ENCODE results near the gene PERP. TPM values are rescaled to one million over a fixed set of nuclear protein-coding genes. Genes with fewer than 3 reads are reported as not detected.
"Not testable (repeated sequence)": the region's sequence is repeated elsewhere in the genome, so short reads cannot be mapped to it uniquely, and the experiment has no call there.

PERP gene
- 20.8 TPM in 2 replicates for total RNA-seq (2012; rRNA removed)

GRCh38 chr6:138107078-138107751 is at the start of gene PERP:
PERP (minus strand) TSS chr6:138107419; CDS start chr6:138107340, 79 bp downstream.
- peak within 1 kb of the TSS; percentile 84 for H3K9ac ChIP-seq (ENCODE audit: low read depth, low read length)
- H3K9me3 ChIP-seq (replicated peaks; ENCODE audit: low read length), result no peaks in the 10 kb centered on the region
- peak within 1 kb of the TSS; percentile 78 for H3K4me2 ChIP-seq (ENCODE audit: low read length)
- H3K27me3 ChIP-seq (ENCODE audit: control insufficient read depth, insufficient read depth, low read length), result peaks cover 13% of the 10 kb centered on the region
- H3K4me3 ChIP-seq (ENCODE audit: low read length), result peak within 1 kb of the TSS; percentile 82
- no peaks in the 10 kb centered on the region for H3K36me3 ChIP-seq (ENCODE audit: insufficient read depth, low read length)
- H3K4me1 ChIP-seq (ENCODE audit: control insufficient read depth, insufficient read depth, low read length), result peaks cover 4% of the 10 kb centered on the region

GRCh38 chr6:138155443-138155842 is 48.2 kb upstream of the PERP start:
- H3K9ac ChIP-seq (ENCODE audit: low read depth, low read length), result no peak overlapping the region
- H3K27me3 ChIP-seq (ENCODE audit: control insufficient read depth, insufficient read depth, low read length), result peaks cover 30% of the 10 kb centered on the region
- H3K4me1 ChIP-seq (ENCODE audit: control insufficient read depth, insufficient read depth, low read length), result no peaks in the 10 kb centered on the region
- H3K4me3 ChIP-seq (ENCODE audit: low read length), result no peak overlapping the region
- no peak overlapping the region for H3K4me2 ChIP-seq (ENCODE audit: low read length)
- H3K36me3 ChIP-seq (ENCODE audit: insufficient read depth, low read length), result no peaks in the 10 kb centered on the region
- H3K9me3 ChIP-seq (replicated peaks; ENCODE audit: low read length), result no peaks in the 10 kb centered on the region

DNA sequence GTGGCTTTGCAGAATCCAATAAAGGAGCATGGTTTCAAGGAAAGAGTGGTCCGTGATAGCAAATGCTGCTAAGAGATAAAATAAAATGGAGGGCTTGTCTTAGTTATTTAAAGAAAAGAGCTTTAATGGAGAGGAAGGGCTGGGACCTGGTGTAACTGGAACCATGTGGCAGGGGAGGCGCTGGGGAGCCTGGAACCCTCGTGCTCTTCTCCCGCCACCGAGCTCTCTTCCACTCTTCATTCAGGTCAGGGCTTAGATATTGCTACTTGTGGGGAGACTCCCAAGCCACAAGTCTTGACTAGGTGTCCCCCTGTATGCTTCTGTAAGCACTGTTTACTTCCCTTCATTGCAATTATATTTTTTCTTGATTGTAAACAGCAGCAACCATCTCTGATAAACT is 39.3 kb upstream of the PERP start:
- H3K9me3 ChIP-seq (replicated peaks; ENCODE audit: low read length), result no peaks in the 10 kb centered on the region

DNA sequence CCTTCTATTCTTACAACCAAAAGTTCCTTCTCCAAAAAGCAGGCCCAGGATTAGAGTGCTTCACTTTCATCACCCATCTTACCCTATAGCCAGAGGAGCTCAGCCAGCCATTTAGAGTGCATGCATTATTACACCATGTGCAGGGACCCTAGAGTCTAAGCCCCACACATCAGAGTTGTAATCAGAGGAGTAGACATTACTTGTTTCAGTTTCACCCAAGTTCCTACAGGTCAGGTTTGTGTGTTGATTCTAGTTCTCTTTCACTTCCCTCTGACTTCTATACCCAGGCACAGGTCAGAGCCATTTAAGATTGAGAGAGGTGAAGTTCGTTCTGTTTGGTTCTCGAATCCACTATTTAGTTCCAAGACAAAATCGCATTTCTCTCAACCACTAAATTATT is 38.2 kb upstream of the PERP start:
- H3K36me3 ChIP-seq (ENCODE audit: insufficient read depth, low read length), result no peaks in the 10 kb centered on the region
- no peaks in the 10 kb centered on the region for H3K4me1 ChIP-seq (ENCODE audit: control insufficient read depth, insufficient read depth, low read length)
- H3K27me3 ChIP-seq (ENCODE audit: control insufficient read depth, insufficient read depth, low read length), result peaks cover 11% of the 10 kb centered on the region
- no peak overlapping the region for H3K4me3 ChIP-seq (ENCODE audit: low read length)
- no peak overlapping the region for H3K4me2 ChIP-seq (ENCODE audit: low read length)
- H3K9ac ChIP-seq (ENCODE audit: low read depth, low read length), result no peak overlapping the region
- no peaks in the 10 kb centered on the region for H3K9me3 ChIP-seq (replicated peaks; ENCODE audit: low read length)

More for the DNA sequence above, 39.3 kb upstream of the PERP start:
- Histone ChIP-seq H3K27me3 (ENCODE audit: control insufficient read depth, insufficient read depth, low read length) (peaks cover 11% of the 10 kb centered on the region), H3K9ac (ENCODE audit: low read depth, low read length) (no peak overlapping the region), H3K4me3 (ENCODE audit: low read length) (no peak overlapping the region), H3K4me1 (ENCODE audit: control insufficient read depth, insufficient read depth, low read length) (no peaks in the 10 kb centered on the region), H3K36me3 (ENCODE audit: insufficient read depth, low read length) (no peaks in the 10 kb centered on the region), H3K4me2 (ENCODE audit: low read length) (no peak overlapping the region)

DNA sequence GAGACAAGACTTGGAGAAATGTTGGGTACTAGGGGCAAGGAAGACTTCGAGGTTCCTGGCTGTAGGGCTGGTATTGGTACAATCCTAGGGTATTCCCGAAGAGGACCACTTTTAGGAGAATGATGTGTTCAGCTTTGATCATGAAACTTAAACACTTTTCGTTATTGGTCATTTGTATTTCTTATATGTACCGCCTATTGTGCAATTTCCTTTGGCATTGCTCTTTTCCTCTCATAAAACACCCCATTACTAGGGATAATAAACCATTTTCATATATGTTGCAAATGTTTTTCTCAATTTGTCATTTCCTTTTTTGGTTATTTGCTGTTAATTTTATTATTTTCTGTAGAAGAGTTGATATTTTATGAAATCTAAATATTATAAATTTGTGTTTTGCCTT is 35.6 kb upstream of the PERP start:
- H3K9ac ChIP-seq (ENCODE audit: low read depth, low read length), result no peak overlapping the region
- no peak overlapping the region for H3K4me3 ChIP-seq (ENCODE audit: low read length)
- no peaks in the 10 kb centered on the region for H3K9me3 ChIP-seq (replicated peaks; ENCODE audit: low read length)
- no peaks in the 10 kb centered on the region for H3K36me3 ChIP-seq (ENCODE audit: insufficient read depth, low read length)
- no peaks in the 10 kb centered on the region for H3K4me1 ChIP-seq (ENCODE audit: control insufficient read depth, insufficient read depth, low read length)
- peaks cover 3% of the 10 kb centered on the region for H3K27me3 ChIP-seq (ENCODE audit: control insufficient read depth, insufficient read depth, low read length)
- H3K4me2 ChIP-seq (ENCODE audit: low read length), result no peak overlapping the region

DNA sequence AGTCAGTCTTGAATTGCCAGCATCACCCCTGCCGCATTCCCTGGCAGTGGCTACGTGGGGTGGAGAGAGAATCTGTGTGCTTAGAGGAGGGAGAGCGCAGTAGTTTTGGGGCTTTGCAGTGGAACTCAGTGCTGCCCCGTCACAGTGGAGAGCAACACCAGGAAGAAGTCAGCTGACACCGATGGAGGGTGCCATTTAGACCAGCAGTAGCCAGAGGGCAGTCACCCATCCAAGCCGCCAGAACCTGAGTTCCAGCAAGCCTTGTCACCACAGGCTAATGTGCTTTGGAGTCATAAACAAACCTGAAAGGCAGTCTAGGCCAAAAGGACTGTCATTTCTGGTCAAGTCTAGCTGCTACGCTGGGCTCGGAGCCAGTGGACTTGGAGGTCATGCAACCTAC is 22.0 kb upstream of the PERP start:
- H3K4me2 ChIP-seq (ENCODE audit: low read length), result no peak overlapping the region
- no peaks in the 10 kb centered on the region for H3K36me3 ChIP-seq (ENCODE audit: insufficient read depth, low read length)
- no peak overlapping the region for H3K4me3 ChIP-seq (ENCODE audit: low read length)
- peaks cover 7% of the 10 kb centered on the region for H3K27me3 ChIP-seq (ENCODE audit: control insufficient read depth, insufficient read depth, low read length)
- no peak overlapping the region for H3K9ac ChIP-seq (ENCODE audit: low read depth, low read length)
- no peaks in the 10 kb centered on the region for H3K4me1 ChIP-seq (ENCODE audit: control insufficient read depth, insufficient read depth, low read length)
- no peaks in the 10 kb centered on the region for H3K9me3 ChIP-seq (replicated peaks; ENCODE audit: low read length)

DNA sequence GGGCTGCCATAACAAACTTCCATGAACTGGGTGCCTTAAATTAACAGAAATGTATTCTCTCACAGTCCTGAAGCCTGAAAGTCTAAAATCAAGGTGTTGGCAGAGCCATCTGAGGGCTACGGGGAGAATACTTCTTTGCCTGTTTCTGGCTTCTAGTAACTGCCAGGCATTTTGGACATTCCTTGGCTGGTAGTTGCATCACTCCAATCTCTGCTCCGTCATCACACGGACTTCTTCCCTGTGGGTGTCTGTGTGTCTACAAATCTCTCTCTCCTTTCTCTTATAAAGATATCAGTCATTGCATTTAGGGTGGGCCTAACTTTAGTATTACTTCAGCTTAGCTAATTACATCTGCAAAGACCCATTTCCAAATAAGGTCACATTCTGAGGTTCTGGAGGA is 20.9 kb upstream of the PERP start:
- Histone ChIP-seq H3K9me3 (replicated peaks; ENCODE audit: low read length) (no peaks in the 10 kb centered on the region), H3K4me2 (ENCODE audit: low read length) (no peak overlapping the region), H3K4me3 (ENCODE audit: low read length) (no peak overlapping the region), H3K36me3 (ENCODE audit: insufficient read depth, low read length) (no peaks in the 10 kb centered on the region), H3K27me3 (ENCODE audit: control insufficient read depth, insufficient read depth, low read length) (peaks cover 5% of the 10 kb centered on the region), H3K4me1 (ENCODE audit: control insufficient read depth, insufficient read depth, low read length) (no peaks in the 10 kb centered on the region), H3K9ac (ENCODE audit: low read depth, low read length) (no peak overlapping the region)

DNA sequence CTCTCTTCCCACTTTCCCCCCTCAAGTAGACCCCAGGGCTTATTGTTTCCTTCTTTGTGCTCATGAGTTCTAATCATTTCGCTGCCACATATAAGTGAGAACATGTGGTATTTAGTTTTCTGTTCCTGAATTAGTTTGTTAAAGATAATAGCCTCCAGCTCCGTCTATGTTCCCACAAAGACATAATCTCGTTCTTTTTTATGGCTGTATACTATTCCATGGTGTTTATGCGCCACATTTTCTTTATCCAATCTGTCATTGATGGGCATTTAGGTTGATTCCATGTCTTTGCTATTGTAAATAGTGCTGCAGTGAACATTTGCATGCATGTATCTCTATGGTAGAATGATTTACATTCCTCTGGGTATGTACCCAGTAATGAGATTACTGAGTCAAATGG is 16.9 kb upstream of the PERP start:
- no peak overlapping the region for H3K9ac ChIP-seq (ENCODE audit: low read depth, low read length)
- no peaks in the 10 kb centered on the region for H3K4me1 ChIP-seq (ENCODE audit: control insufficient read depth, insufficient read depth, low read length)
- no peak overlapping the region for H3K4me2 ChIP-seq (ENCODE audit: low read length)
- peaks cover 21% of the 10 kb centered on the region for H3K27me3 ChIP-seq (ENCODE audit: control insufficient read depth, insufficient read depth, low read length)
- H3K36me3 ChIP-seq (ENCODE audit: insufficient read depth, low read length), result no peaks in the 10 kb centered on the region
- H3K9me3 ChIP-seq (replicated peaks; ENCODE audit: low read length), result no peaks in the 10 kb centered on the region
- no peak overlapping the region for H3K4me3 ChIP-seq (ENCODE audit: low read length)

DNA sequence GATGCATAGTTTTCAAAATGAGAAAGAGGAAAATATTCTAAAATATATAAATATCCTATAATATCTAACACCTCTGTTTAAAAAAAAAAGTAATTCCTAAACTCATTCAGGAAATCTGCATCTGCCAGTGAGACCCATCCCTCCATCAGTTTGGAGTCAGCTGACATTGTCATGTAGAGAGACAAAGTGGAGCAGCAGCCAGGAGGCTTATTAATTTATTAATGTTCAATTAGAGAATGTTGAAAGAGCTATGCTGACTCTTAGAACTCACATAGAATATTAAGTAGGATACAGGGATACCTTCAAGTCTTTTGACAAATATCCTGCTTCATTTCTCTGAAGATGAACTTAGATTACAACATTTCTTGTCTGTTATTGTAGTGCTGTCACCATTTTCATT is 12.8 kb upstream of the PERP start:
- Histone ChIP-seq H3K4me2 (ENCODE audit: low read length) (no peak overlapping the region), H3K27me3 (ENCODE audit: control insufficient read depth, insufficient read depth, low read length) (peaks cover 27% of the 10 kb centered on the region), H3K36me3 (ENCODE audit: insufficient read depth, low read length) (no peaks in the 10 kb centered on the region), H3K9me3 (replicated peaks; ENCODE audit: low read length) (no peaks in the 10 kb centered on the region), H3K4me3 (ENCODE audit: low read length) (no peak overlapping the region), H3K4me1 (ENCODE audit: control insufficient read depth, insufficient read depth, low read length) (no peaks in the 10 kb centered on the region), H3K9ac (ENCODE audit: low read depth, low read length) (no peak overlapping the region)

GRCh38 chr6:138119229-138119628 is 12.0 kb upstream of the PERP start:
- H3K36me3 ChIP-seq (ENCODE audit: insufficient read depth, low read length); H3K9ac ChIP-seq (ENCODE audit: low read depth, low read length); H3K9me3 ChIP-seq (replicated peaks; ENCODE audit: low read length); H3K4me1 ChIP-seq (ENCODE audit: control insufficient read depth, insufficient read depth, low read length); H3K4me2 ChIP-seq (ENCODE audit: low read length); H3K4me3 ChIP-seq (ENCODE audit: low read length): not testable (repeated sequence)
- H3K27me3 ChIP-seq (ENCODE audit: control insufficient read depth, insufficient read depth, low read length), result peaks cover 29% of the 10 kb centered on the region

DNA sequence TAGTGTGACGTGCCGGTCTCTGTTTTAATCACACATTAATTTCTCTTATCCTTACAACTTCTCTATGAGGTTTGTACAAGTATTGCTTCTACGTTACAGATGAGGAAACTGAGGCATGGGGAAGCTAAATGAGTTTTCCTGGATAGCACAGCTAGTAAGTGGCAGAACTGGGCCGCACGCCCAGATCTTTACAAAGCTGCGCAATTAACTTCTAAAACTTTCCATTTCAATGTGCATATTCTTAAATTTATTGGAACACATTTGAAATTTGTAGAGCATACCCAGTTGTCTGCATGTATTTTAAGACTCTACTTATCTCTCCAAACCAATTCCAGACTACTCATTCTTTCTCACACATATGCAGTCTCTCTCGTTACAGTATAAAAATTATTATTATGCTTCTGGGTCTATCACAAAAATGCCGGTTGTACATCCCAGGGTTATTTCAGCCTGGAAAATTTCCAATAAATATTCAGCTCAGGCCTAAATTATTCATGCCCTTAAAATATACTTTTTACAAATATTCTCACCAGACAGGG is 10.2 kb upstream of the PERP start:
- H3K9ac ChIP-seq (ENCODE audit: low read depth, low read length), result no peak overlapping the region

GRCh38 chr6:138116661-138116999 is 9.4 kb upstream of the PERP start:
- H3K4me3 ChIP-seq (ENCODE audit: low read length), result no peak overlapping the region
- no peaks in the 10 kb centered on the region for H3K4me1 ChIP-seq (ENCODE audit: control insufficient read depth, insufficient read depth, low read length)
- no peaks in the 10 kb centered on the region for H3K9me3 ChIP-seq (replicated peaks; ENCODE audit: low read length)
- H3K27me3 ChIP-seq (ENCODE audit: control insufficient read depth, insufficient read depth, low read length), result peaks cover 17% of the 10 kb centered on the region
- no peak overlapping the region for H3K9ac ChIP-seq (ENCODE audit: low read depth, low read length)
- no peak overlapping the region for H3K4me2 ChIP-seq (ENCODE audit: low read length)
- H3K36me3 ChIP-seq (ENCODE audit: insufficient read depth, low read length), result no peaks in the 10 kb centered on the region

More for the DNA sequence above, 10.2 kb upstream of the PERP start:
- no peaks in the 10 kb centered on the region for H3K36me3 ChIP-seq (ENCODE audit: insufficient read depth, low read length)
- peaks cover 25% of the 10 kb centered on the region for H3K27me3 ChIP-seq (ENCODE audit: control insufficient read depth, insufficient read depth, low read length)
- H3K4me3 ChIP-seq (ENCODE audit: low read length), result no peak overlapping the region
- no peaks in the 10 kb centered on the region for H3K9me3 ChIP-seq (replicated peaks; ENCODE audit: low read length)
- no peak overlapping the region for H3K4me2 ChIP-seq (ENCODE audit: low read length)
- H3K4me1 ChIP-seq (ENCODE audit: control insufficient read depth, insufficient read depth, low read length), result no peaks in the 10 kb centered on the region
